OCI-LY3 (cell line): ENCODE data around the gene SIVA1.

Source experiments
- EZH2phosphoT487 ChIP-seq: fragments of 200-600 bp; shearing (Covaris generic); IDR thresholded peaks from 2 replicates; pipeline ENCODE4 v1.6.1; 2018; ENCODE audit warnings: antibody characterized with exemption, mixed run types, low read depth
- TF ChIP-seq, protein P1 (sequence below): fragments of 200-600, 300-600 bp; sonication (generic); IDR thresholded peaks from 2 replicates; pipeline ENCODE4 v1.5.1; 2014; ENCODE audit warnings: antibody characterized with exemption, low read length, low read depth

- TF ChIP-seq, protein P1, sequence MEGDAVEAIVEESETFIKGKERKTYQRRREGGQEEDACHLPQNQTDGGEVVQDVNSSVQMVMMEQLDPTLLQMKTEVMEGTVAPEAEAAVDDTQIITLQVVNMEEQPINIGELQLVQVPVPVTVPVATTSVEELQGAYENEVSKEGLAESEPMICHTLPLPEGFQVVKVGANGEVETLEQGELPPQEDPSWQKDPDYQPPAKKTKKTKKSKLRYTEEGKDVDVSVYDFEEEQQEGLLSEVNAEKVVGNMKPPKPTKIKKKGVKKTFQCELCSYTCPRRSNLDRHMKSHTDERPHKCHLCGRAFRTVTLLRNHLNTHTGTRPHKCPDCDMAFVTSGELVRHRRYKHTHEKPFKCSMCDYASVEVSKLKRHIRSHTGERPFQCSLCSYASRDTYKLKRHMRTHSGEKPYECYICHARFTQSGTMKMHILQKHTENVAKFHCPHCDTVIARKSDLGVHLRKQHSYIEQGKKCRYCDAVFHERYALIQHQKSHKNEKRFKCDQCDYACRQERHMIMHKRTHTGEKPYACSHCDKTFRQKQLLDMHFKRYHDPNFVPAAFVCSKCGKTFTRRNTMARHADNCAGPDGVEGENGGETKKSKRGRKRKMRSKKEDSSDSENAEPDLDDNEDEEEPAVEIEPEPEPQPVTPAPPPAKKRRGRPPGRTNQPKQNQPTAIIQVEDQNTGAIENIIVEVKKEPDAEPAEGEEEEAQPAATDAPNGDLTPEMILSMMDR: no peak
- no peak for TF ChIP-seq EZH2phosphoT487
Measured at GRCh38 chr14:104753528-104754212, 723 bp downstream of the SIVA1 start.
